Spleen (tissue), 7 donors: ENCODE measurements around the gene EGLN2.

Experiments used
- POLR2A ChIP-seq, 3 donors: fragments of 450-650 bp; IDR thresholded peaks; one replicate each; pipeline ENCODE4 v1.5.1; 2017; ENCODE audit warnings: antibody characterized with exemption in 3 of 3, mild to moderate bottlenecking in 1 of 3
- TF ChIP-seq, protein P1 (sequence below), 11 experiments: fragments of 200-600 bp in 7 of 11; fragments of 450-650 bp in 4 of 11; sonication (generic) in 4 of 11; IDR thresholded peaks in 8 of 11; conservative IDR thresholded peaks in 3 of 11; 1 replicate in 7 of 11; 2 replicates in 4 of 11; pipeline versions ENCODE4 v1.4.0 to v1.8.0; 2016 to 2021; ENCODE audit warnings: antibody characterized with exemption in 11 of 11, inconsistent platforms in 4 of 11, mild to moderate bottlenecking in 1 of 11
- donor health status: DM: no; HTN: no; CAD: no; lungs with moderate emphysema.
- donor health status: DM: no; HTN: no; CAD: no.
- donor health status: DM: no; HTN: no; CAD: no.

- TF ChIP-seq, protein P1, sequence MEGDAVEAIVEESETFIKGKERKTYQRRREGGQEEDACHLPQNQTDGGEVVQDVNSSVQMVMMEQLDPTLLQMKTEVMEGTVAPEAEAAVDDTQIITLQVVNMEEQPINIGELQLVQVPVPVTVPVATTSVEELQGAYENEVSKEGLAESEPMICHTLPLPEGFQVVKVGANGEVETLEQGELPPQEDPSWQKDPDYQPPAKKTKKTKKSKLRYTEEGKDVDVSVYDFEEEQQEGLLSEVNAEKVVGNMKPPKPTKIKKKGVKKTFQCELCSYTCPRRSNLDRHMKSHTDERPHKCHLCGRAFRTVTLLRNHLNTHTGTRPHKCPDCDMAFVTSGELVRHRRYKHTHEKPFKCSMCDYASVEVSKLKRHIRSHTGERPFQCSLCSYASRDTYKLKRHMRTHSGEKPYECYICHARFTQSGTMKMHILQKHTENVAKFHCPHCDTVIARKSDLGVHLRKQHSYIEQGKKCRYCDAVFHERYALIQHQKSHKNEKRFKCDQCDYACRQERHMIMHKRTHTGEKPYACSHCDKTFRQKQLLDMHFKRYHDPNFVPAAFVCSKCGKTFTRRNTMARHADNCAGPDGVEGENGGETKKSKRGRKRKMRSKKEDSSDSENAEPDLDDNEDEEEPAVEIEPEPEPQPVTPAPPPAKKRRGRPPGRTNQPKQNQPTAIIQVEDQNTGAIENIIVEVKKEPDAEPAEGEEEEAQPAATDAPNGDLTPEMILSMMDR (IDR thresholded peaks at IDR 0.05 in 8 of 11, conservative IDR thresholded peaks at IDR 0.05 in 3 of 11) = no peak
- TF ChIP-seq POLR2A (IDR thresholded peaks at IDR 0.05) = no peak
These were observed 10.5 kb downstream of the EGLN2 start for GRCh38 chr19:40809358-40810086.
